Vagina (tissue), 2 donors: ENCODE data around the gene DSTYK. TPM values are rescaled to one million over a fixed set of nuclear protein-coding genes. Genes with fewer than 3 reads are reported as not detected.

Experiments used
- DNase-seq, 2 donors: peaks; one replicate each; pipeline ENCODE4 v3.0.0-alpha.2; 2017; ENCODE audit errors: extremely low spot score in 2 of 2
- H3K27ac ChIP-seq: fragments of 200-600 bp; sonication (generic); one replicate; pipeline ENCODE4 v1.5.1; 2019
- H3K27me3 ChIP-seq: fragments of 200-600 bp; sonication (generic); one replicate; pipeline ENCODE4 v1.5.1; 2019
- H3K36me3 ChIP-seq, 2 donors: fragments of 200-600 bp; sonication (generic); one replicate each; pipeline ENCODE4 v1.5.1; 2017 to 2019
- H3K4me1 ChIP-seq: fragments of 200-600 bp; sonication (generic); one replicate; pipeline ENCODE4 v1.5.1; 2019
- H3K4me3 ChIP-seq, 2 donors: fragments of 200-600 bp; sonication (generic); 1 replicate in 1 of 2; 2 replicates in 1 of 2; pipeline ENCODE4 v1.5.1; 2016 to 2019
- H3K9me3 ChIP-seq: fragments of 200-600 bp; sonication (generic); one replicate; pipeline ENCODE4 v1.5.1; 2019
- POLR2A ChIP-seq, 2 donors: fragments of 450-650 bp; IDR thresholded peaks; one replicate each; pipeline ENCODE4 v1.6.1; 2017; ENCODE audit warnings: antibody characterized with exemption in 2 of 2, mild to moderate bottlenecking in 2 of 2, moderate library complexity in 2 of 2
- POLR2AphosphoS5 ChIP-seq, 2 donors: sonication (generic); formaldehyde crosslinking; IDR thresholded peaks; one replicate each; pipeline ENCODE4 v1.9.0; 2017; ENCODE audit warnings: antibody characterized with exemption in 2 of 2, mild to moderate bottlenecking in 2 of 2, low read depth in 1 of 2; ENCODE audit not compliant: insufficient read depth in 1 of 2
- intact Hi-C: fragments of 100-400 bp; cut with DNase I; formaldehyde crosslinking; loops from one replicate; pipeline ENCODE4 v1.15.1; 2023
- total RNA-seq: library from RNA; depleted of rRNA; stranded (reverse); fragments of >200 nt; gene quantifications from one replicate; pipeline ENCODE4 v1.2.3, GENCODE V29; 2016
- TF ChIP-seq, protein P1 (sequence below), 3 experiments: fragments of 450-650 bp in 2 of 3; fragments of 200-600 bp in 1 of 3; sonication (generic) in 1 of 3; IDR thresholded peaks; one replicate each; pipeline ENCODE4 v1.5.1; 2017 to 2019; ENCODE audit warnings: antibody characterized with exemption in 3 of 3, mild to moderate bottlenecking in 2 of 3, moderate library complexity in 2 of 3

The DSTYK gene
- total RNA-seq, 1 donor from 2014 or later, result 12.0 TPM

DNA sequence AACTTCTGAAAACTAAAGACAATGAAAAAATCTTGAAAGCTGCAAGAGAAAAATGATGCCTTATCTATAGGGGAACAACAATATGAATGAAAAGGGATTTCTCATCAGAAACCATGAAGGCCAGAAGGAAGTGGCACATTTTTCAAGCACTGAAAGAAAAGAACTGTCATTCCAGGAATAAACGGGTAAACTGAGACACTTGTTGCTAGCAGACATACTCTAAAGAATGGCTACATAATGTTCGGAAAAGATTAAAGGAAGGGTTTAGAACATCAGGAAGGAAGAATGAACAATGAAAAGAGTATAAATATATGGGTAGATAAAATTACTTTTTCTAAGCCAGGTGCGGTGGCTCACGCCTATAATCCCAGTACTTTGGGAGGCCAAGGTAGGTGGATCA is 104.2 kb downstream of the DSTYK start:
- H3K27ac ChIP-seq, result no peak overlapping the region
- no peak for DNase-seq
- no peaks in the 10 kb centered on the region for H3K9me3 ChIP-seq
- peaks cover 0 to 46% of the 10 kb centered on the region in 2 donors for H3K36me3 ChIP-seq
- no peak for TF ChIP-seq POLR2AphosphoS5 (IDR thresholded peaks at IDR 0.05; ENCODE audit: insufficient read depth in 1 of 2, low read depth in 1 of 2)
- TF ChIP-seq POLR2A (IDR thresholded peaks at IDR 0.05), result no peak
- TF ChIP-seq, protein P1, sequence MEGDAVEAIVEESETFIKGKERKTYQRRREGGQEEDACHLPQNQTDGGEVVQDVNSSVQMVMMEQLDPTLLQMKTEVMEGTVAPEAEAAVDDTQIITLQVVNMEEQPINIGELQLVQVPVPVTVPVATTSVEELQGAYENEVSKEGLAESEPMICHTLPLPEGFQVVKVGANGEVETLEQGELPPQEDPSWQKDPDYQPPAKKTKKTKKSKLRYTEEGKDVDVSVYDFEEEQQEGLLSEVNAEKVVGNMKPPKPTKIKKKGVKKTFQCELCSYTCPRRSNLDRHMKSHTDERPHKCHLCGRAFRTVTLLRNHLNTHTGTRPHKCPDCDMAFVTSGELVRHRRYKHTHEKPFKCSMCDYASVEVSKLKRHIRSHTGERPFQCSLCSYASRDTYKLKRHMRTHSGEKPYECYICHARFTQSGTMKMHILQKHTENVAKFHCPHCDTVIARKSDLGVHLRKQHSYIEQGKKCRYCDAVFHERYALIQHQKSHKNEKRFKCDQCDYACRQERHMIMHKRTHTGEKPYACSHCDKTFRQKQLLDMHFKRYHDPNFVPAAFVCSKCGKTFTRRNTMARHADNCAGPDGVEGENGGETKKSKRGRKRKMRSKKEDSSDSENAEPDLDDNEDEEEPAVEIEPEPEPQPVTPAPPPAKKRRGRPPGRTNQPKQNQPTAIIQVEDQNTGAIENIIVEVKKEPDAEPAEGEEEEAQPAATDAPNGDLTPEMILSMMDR (IDR thresholded peaks at IDR 0.05), result no peak
- no peaks in the 10 kb centered on the region for H3K4me1 ChIP-seq
- intact Hi-C loops, result no loop called here
- no peaks in the 10 kb centered on the region for H3K27me3 ChIP-seq
- H3K4me3 ChIP-seq, result no peak overlapping the region

DNA sequence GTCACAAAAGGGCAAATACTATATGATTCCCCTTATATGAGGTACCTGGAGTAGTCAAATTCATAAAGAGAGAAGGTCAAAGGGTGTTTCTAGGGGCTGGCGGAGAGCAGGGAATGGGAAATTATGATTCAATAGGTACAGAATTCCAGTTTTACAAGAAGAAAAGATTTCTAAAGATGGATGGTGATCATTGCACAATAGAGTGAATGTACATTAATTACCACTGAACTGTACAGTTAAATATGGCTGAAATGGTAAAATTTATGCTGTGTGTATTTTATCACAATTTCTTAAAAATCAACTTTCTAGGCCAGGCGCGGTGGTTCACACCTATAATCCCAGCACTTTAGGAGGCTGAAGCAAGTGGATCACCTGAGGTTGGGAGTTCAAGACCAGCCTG is 109.1 kb downstream of the DSTYK start:
- Histone ChIP-seq H3K9me3 (no peaks in the 10 kb centered on the region), H3K36me3 (peaks cover 8 to 83% of the 10 kb centered on the region in 2 donors), H3K27me3 (no peaks in the 10 kb centered on the region), H3K27ac (no peak overlapping the region), H3K4me1 (no peaks in the 10 kb centered on the region), H3K4me3 (no peak overlapping the region)
- intact Hi-C loops, result no loop called here
- DNase-seq, result no peak
- TF ChIP-seq POLR2A (IDR thresholded peaks at IDR 0.05) (no peak), POLR2AphosphoS5 (IDR thresholded peaks at IDR 0.05; ENCODE audit: insufficient read depth in 1 of 2, low read depth in 1 of 2) (no peak)
- TF ChIP-seq, protein P1 (IDR thresholded peaks at IDR 0.05), result no peak

DNA sequence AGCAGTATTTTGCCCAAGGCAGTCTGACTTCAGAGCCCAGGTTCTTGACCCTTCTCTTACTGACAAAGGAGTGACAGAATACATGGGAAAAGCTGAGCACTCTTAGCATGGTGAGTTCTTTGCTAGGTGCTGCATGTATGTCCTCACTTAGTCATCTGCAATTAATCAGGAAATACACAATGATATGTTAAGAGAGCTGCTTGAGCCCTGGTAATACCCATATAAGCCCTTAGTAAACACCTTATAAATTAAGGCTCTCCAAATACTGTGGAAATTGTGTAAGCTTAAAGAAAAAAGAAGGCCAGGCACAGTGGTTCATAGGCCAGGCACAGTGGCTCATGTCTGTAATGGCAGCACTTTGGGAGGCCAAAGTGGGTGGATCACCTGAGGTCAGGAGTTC is 113.3 kb downstream of the DSTYK start:
- Histone ChIP-seq H3K36me3 (peaks cover 8 to 89% of the 10 kb centered on the region in 2 donors), H3K27ac (no peak overlapping the region), H3K4me1 (no peaks in the 10 kb centered on the region), H3K4me3 (no peak overlapping the region), H3K27me3 (no peaks in the 10 kb centered on the region), H3K9me3 (no peaks in the 10 kb centered on the region)
- DNase-seq, result no peak
- TF ChIP-seq POLR2AphosphoS5 (IDR thresholded peaks at IDR 0.05; ENCODE audit: insufficient read depth in 1 of 2, low read depth in 1 of 2), result no peak
- TF ChIP-seq, protein P1 (IDR thresholded peaks at IDR 0.05), result no peak
- no peak for TF ChIP-seq POLR2A (IDR thresholded peaks at IDR 0.05)
- intact Hi-C loops, result no loop called here

DNA sequence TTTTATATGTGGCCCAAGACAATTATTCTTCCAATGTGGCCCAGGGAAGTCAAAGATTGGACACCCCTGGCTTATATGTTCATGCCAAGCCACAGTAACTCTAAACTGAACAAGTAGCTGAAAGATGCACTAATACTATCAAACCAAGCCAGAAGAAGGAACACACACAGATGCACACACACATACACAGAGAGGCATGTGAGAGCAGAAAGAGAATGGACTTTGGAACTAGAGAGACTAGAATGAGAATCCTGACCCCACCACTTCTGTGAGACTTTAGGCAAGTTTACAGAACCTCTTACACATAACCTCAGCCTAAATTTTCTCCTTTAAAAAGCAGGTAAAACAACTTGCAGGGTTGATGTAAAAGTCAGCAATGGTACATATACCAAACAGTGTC is 116.1 kb downstream of the DSTYK start:
- H3K36me3 ChIP-seq, result peaks cover 8 to 83% of the 10 kb centered on the region in 2 donors
- TF ChIP-seq, protein P1 (IDR thresholded peaks at IDR 0.05), result no peak
- TF ChIP-seq POLR2A (IDR thresholded peaks at IDR 0.05) (no peak), POLR2AphosphoS5 (IDR thresholded peaks at IDR 0.05; ENCODE audit: insufficient read depth in 1 of 2, low read depth in 1 of 2) (no peak)
- intact Hi-C loops, result no loop called here

More for the DNA sequence above, 116.1 kb downstream of the DSTYK start:
- no peak overlapping the region for H3K4me3 ChIP-seq
- no peak overlapping the region for H3K27ac ChIP-seq
- no peaks in the 10 kb centered on the region for H3K27me3 ChIP-seq
- H3K4me1 ChIP-seq, result no peaks in the 10 kb centered on the region
- no peaks in the 10 kb centered on the region for H3K9me3 ChIP-seq
- no peak for DNase-seq

Other genes with a start within 250 kb of the DSTYK start
- 7.4 TPM for gene CNTN2, start 168.5 kb downstream of the DSTYK start, total RNA-seq
- gene TMEM81, start 127.2 kb downstream of the DSTYK start, total RNA-seq, result 3.9 TPM
- gene RBBP5, start 89.7 kb downstream of the DSTYK start, total RNA-seq, result 11.3 TPM
- gene TMCC2, start 16.2 kb upstream of the DSTYK start, total RNA-seq, result 4.9 TPM
- gene NUAK2, start 110.0 kb upstream of the DSTYK start, total RNA-seq, result 49.6 TPM
- not detected for gene KLHDC8A, start 145.2 kb upstream of the DSTYK start, total RNA-seq
- not detected for gene LEMD1, start 210.4 kb upstream of the DSTYK start, total RNA-seq
- 0.98 TPM for gene BLACAT1, start 244.3 kb upstream of the DSTYK start, total RNA-seq